CD4-positive, alpha-beta T cell treated with Interleukin-6 for 4 hours (primary cell): Measurements from ENCODE around the gene TOLLIP.
"Not testable (repeated sequence)": the region's sequence is repeated elsewhere in the genome, so short reads cannot be mapped to it uniquely, and the experiment has no call there.

Source experiments
- DNase-seq: peaks from one replicate; pipeline ENCODE4 v3.0.0-alpha.2; 2020; ENCODE audit warnings: mixed read lengths

TOLLIP gene

DNA sequence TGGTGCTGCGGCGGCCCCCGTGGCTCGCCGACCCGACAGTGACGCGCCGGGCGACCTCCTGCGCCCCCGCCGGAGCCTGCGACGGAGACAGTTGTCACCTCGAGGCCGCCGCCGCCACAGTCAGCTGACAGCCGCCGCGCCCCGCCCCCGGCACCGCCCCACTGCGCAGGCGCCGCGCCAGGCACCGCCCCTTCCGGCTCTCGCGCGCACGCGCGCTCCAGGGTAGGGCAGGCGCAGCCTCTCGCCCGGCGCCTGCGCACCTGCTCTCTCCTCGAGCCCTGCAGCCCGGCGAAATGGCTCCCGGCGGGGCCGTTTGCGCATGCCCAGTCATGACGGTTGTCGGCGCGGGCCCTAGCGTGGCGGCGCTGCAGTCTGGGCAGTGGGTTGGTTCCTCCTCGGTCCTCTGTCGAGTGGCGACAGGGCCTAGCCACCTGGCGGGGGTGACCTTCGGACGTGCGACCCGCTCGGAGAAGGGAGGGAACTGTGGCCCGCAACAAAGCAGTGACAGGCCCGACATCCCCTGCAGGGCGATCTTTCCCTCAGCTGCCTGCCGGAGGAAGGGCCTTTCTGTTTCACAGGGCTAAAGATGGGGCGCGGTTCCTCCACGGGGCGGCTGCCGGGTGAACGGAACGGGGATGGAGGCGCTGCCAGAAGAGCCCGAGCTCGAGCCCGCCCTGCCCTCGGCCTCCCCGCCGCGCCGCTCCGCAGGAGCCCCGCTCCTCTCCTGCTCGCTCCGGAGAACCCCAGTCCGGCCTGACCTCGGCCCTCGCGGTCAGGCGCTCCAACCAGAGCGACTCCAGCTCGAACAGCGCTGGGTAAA is at the start of gene TOLLIP:
Gene TOLLIP (minus strand): TSS at position 135 of the 820 bp plus-strand sequence. CDS start 134 bp downstream, at position 1.
- peak; percentile 97 for DNase-seq

DNA sequence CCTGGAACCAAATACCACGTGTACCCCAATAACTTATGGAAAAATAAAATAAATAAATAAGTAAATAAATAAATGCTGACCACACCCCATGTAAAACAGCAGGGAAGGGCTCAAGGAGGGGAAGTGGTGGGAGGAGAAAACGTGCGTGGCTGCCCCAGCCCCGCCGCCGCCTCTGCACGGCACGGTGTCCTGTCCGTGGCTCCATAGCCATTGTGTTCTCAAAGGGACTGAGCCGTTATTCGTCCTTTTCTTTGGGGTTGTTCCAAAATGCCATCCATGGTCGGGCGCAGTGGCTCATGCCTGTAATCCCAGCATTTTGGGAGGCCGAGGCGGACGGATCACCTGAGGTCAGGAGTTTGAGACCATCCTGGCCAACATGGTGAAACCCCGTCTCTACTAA is 49.5 kb upstream of the TOLLIP start:
- not testable (repeated sequence) for DNase-seq

DNA sequence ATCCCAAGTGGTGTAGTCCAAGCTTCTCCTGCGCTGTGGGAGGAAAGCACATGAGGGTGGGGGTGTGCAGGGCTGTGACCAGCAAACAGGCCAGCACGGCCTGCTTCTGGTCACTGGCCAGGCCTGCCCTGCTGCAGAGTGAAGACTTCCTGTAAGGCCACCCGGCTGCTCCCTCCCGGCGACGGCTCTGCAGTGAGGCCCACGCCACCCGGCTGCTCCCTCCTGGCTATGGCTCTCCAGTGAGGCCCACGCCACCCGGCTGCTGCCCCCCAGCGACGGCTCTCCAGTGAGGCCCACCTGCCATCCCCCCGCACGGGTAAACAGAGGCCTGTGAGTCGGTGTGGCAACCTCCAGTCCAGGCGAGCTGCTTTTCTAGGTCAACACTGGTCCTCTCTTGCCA is 48.9 kb upstream of the TOLLIP start:
- no peak for DNase-seq

DNA sequence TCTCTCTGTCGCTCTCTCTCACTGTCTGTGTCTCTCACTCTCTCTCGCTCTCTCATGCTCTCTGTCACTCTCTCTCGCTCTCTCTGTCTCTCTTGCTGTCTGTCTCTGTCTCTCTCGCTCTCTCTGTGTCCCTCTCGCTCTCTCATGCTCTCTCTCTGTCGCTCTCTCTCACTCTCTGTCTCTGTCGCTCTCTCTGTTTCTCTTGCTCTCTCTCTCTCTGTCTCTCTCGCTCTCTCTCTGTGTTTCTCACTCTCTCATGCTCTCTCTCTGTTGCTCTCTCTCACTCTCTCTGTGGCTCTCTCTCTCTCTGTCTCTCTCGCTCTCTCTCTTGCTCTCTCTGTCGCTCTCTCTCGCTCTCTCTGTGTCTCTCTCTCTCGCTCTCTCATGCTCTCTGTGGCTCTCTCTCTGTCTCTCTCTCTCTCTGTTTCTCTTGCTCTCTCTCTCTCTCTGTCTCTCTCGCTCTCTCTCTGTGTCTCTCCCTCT is 47.1 kb upstream of the TOLLIP start:
- no peak for DNase-seq

DNA sequence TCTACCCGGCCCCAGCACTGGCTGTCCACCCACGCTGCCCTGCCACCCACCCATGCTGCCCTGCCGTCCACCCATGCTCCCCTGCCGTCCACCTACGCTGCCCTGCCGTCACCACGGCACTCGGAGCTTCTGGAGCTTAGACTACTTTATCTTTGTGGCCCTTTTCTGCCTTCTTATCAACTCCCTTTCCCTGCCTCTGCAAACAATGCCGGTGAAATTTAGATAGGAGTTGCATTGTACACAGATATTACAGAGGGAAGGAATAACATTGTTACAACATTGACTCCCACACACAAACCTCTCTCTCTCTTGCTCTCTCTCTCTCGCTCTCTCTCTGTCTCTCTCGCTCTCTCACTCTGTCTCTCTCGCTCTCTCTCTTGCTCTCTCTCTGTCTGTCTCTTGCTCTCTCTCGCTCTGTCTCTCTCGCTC is 46.6 kb upstream of the TOLLIP start:
- no peak for DNase-seq

DNA sequence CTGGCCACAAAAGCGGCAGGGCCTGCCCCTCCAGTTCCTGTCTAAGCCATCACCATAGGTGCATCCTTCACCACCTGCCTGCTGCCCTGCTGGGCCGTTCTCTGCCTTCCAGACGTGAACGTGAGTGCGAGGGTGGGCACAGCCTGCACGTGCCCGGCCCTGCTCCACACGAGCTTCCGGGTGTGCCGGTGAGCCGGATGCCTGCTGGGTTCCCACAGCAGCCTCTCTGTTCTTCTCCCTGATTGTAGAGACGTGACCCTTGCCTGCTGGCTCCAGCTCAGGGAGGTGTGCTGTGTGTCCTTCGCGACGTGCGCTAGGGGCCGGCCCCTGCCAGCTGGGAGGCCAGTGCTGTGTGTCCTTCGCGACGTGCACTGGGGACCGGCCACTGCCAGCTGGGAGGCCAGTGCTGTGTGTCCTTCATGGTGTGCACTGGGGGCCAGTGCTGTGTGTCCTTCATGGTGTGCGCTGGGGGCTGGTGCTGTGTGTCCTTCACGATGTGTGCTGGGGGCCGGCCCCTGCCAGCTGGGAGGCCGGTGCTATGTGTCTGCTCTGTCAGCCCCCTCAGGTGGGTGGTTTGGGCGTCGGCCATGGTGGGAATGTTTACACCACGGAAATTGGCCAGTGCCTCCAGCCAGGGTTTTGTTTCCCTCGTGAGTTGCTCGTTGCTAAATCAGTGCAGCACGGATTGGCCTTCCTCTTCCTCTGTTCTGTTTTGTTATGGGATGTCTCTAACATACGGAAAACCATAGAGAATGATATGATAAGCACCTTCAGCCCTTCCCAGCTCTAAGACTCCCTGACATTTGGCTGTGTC is 44.9 kb upstream of the TOLLIP start:
- DNase-seq: no peak

DNA sequence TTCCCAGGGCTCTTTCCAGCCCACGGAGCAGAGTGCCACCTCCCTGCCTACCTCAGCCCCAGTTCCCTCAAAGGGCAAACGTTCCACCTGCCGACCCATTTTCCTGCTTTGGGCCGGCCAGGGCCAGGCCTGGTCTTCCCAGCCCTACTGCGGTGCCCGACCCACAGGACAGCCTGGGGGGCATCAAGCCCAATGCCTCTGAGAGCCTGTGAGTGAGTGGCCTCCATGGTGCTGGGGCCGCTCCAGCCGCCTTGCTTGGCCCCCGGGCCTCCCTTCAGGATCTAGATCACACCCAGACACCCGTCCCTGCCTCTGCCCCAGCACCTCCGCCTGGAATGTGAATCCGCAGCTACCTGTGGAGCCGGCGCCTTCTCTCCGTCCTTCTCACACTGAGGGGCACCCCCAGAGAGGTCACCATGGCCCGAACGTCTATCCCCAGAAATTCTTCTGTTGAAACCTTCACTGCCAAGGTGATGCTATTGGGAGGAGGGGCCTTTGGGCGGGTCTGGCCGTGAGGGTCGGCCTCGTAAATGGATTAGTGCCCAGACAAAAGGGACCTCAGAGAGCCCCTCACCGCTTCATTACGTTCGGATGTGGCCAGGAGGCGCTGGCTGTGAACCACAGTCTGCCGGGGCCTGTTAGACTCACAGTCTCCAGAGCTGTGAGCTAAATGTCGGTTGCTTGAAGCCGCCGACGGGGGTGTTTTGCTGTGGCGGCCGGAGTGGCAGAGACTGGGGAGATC is 44.1 kb upstream of the TOLLIP start:
- no peak for DNase-seq

DNA sequence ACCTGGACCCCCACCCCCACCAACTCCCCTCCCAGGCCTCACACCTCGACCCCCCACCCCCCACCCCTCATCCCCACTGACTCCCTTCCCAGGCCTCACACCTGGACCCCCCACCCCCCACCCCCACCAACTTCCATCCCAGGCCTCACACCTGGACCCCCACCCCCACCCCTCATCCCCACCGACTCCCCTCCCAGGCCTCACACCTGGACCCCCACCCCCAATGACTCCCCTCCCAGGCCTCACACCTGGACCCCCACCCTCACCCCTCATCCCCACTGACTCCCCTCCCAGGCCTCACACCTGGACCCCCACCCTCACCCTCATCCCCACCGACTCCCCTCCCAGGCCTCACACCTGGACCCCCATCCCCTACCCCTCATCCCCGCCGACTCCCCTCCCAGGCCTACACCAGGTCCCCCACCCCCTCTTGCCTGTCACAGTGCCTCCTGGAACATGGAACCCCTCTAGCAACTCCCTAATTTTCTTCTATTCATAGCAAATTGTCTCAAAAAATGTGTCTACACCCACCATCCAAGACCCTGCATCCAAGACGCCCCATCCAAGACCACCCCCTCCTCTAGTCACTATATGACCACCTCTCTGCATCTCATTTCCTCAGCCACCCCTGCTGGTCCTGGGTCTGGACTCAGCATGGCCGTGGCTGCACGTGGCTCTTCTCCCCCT is 43.4 kb upstream of the TOLLIP start:
- DNase-seq: no peak

DNA sequence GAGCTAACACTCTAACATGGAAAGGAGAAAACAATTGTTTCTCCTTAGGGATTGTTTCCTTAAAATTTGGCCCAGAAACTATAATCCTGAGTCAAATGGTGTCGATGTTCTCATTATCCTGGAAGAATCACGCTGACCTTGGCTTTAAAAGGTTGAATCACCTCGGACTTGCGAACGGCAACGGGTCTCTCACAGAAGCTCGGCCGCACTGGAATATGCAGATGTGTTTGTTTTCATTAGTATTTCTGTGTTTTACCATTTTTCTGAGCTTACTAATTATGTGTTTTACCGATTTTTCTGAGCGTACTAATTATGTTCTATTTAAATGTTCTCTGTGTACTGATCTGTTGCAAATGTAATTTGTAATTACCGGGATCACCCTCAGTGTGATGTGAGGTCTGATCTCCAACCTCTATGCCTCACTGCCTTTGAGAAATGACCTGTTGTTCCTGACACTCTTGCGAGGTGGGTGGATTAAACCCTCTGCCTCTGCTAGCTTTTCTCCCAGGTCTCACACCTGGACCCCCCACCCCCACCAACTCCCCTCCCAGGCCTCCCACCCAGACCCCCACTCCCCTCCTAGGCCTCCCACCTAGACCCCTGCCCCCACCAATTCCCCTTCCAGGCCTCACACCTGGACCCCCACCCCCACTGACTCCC is 42.0 kb upstream of the TOLLIP start:
- no peak for DNase-seq

DNA sequence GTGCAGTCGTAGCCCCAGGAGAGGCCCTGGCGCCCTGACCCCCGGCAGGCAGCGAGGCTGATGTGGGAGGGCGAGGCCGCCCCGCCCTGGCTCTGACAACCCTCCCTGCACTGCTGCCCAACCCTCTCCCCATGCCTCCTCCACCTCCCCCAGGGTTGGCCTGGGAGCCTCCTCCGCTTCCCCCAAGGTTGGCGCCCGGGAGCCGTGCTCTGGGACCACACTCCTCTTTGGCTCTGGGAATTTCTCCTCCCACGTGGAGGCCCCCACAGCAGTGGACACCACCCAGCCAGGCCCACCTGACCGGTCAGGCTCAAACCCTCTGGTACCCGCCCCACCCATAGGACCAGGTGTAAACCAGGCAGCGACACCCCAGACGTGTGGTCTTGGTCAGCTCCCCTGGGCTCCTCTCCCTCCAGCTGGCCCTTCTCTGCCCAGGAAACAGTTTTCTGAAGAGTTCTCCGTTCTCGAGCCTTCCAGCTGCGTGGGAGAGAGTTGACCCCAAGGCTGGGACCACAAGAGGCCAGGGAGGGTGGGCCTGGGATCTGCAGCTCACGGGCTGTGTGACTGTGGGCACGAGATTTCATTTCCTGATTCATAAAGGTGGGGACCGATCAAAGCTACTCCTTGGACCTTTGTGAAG is 40.8 kb upstream of the TOLLIP start:
- no peak for DNase-seq

DNA sequence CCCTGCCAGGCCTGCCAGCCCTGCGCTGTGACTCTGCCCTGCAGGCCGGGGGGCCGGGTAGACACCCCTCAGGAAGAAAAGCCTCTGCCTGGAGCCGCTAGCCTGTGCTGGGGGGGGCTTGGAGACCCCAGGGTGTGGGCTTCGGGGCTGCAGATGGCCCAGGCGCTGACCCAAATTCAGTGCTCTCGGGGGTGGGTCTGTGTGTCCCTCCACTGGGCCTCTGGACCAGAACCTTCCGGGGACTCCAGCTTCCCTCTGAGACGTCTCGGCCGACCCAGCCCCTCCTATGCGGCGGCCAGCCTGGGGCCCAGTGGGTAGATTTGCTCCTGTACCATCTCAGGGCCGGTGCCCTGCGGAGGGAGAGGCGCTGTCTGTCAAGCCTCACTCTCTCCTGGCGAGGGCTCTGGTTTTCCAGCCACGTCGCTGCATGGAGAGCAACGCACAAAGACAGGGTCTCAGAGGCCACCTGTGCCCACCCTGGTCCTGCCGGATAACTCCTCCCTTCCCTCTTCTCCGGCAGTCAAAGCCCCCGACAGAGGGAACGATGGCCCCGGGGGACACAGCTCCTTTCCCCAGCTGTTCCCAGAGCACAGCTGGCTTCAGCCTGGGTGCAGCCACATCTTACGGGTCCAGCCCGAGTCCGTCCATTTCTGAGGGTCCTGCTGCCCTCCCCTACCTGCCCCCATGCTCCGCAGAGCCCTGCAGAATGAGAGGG is 40.1 kb upstream of the TOLLIP start:
- no peak for DNase-seq

DNA sequence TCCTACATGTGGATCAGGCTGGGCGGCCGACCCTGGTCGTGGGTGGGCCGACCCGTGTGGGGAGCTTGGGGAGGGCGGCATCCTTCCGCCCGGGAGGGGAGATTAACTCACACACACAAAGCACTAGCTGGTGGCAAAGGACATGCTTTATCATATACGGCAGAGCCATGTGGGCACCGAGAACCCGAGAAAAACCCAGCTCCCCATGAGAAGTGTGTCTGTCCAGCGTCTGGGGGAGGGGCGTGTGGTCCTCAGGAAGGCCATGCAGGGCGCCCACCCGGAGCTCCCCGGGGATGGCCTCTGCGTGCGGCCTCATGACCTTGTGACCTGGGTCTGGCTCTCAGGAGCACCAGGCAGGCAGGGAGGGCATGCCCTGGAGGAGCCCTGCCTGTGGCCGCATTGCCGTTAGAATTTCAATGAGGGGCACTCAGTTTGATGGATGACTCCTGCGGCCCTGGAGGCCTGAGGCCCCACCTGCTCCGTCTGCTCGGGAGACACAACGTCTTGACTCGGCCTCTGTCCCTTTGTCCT is 39.4 kb upstream of the TOLLIP start:
- DNase-seq: no peak

DNA sequence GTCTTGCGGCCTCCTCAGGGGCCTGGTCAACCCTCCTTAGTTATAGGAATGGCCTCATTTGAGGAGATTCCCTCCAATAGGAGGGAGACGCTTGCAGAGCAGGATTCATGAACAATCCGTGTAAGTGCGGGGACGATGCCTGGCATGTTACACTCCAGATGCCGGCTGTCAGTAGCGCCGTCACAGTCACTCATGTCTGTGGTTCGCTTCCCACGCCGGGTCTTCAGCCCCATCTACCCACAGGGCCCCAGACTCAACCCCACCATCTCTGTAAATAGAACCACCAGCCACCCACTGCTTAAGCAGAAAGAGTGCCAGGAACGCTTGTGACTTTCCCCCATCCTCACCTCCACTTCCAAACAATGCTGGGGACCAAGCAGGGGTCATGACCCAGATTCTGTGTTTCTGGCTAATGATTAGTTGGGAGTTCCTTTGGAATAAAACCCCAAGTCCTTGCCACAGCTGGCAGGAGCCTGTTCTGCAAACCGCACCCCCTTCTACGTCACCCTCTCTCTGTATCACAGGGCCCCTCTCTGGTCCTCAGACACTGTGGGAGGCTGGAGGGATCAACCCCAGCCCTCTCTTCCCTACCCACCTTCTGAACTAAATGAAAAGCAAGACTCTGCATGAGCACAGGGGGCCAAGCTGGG is 38.8 kb upstream of the TOLLIP start:
- no peak for DNase-seq

DNA sequence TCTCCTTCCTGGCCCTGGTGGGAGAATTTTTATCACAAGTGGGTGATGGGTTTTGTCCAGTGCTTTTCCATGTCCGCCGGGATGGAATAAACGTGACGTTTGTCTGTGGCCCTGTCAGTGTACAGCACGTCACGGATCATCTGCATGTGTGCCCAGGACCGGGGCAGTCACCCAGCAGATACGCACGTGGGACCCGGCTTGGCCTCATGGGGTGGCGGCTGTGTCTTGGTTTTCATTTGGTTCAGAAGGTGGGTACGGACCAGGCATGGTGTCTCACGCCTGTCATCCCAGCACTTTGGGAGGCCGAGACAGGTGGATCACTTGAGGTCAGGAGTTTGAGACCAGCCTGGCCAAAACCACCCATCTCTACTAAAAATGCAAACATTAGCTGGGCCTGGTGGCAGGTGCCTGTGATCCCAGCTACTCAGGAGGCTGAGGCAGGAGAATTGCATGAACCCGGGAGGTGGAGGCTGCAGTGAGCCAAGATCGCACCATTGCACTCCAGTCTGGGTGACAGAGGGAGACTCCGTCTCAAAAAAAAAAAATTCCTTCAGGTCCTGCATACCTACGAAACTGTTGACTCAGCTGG is 38.1 kb upstream of the TOLLIP start:
- DNase-seq: not testable (repeated sequence)

DNA sequence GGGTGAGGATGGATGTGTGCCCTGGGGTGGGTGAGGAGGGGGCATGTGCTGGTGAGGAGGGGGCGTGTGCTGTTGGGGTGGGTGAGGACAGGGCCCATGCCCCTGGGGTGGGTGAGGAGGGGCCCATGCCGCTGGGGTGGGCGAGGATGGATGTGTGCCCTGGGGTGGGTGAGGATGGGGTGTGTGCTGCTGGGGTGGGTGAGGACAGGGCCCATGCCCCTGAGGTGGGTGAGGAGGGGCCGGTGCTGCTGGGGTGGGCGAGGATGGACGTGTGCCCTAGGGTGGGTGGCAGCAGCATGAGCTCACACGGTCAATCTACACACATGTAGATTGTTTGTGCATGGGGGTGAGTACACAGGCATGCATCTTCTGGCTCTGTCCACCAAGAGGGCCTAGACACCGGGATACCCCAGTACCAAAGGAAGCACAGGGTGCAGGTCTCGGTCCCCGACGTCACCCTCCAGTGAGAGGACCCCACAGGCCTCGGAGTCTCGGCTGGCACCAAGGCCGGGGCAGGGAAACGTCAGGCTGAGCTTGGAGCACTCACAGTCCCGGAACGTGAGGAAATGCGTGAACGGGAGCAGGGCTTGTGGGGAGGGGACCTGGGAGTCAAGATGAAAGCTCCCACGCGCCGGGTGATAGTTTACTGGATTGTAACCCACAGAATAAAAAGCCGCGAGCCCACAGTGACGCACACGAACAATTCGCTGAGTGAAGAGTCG is 37.4 kb upstream of the TOLLIP start:
- no peak for DNase-seq

DNA sequence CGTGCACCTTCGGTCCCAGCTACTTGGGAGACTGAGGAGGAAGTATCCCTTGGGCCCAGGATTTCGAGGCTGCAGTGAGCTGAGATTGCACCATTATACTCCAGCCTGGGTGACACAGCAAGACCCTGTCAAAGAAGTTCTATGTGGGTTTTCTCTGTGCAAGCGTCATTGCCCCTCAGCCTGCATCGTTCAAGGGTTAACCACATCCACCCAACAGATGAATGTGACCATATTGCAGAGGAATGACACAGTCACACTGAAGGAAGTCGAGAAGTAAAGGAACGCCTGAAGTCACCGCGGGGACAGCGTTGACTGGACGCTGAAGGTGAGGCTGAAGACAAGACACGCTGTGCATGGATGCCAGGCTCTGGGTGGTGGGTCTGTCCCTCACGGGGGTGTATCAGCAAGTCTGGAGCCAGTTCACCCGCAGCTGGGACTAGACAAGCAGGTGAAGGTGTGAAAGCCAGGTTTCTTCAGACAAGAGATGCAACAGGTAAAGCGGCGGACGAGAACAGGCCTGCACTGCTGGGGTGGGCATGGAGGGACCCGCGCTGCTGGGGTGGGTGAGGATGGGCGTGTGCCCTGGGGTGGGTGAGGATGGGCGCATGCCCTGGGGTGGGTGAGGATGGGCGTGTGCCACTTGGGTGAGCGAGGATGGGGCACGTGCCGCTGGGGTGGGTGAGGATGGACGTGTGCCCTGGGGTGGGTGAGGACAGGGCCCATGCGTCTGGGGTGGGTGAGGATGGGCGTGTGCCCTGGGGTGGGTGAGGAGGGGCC is 36.5 kb upstream of the TOLLIP start:
- no peak for DNase-seq

DNA sequence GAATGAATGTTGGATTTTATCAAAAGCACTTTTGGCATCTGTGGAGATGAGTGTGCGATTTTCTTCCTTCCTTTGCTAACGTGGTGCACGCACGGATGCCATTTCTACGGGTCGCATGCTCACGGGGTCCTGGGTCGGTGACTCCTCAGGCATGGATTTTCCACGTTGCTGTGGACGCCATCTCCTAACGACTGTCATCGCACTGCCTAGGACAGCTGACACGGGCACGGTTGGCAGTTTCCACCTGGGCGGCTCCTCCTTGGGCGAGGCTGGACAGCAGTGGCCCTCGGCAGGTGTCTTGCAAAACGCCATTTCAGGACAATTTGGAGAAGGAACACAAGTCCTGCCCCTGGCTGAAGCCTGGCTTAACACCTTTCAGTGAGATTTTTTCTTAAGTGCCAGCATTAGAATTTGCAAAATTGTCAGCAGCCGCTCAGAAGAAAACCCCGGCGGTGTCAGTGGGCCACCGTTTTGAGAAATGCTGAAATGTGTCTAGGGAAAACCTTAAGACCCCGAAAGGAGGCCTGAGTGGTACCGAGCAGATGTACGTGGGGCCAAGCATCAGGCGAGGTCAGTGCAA is 34.7 kb upstream of the TOLLIP start:
- no peak for DNase-seq
